H9 (cell line): ENCODE data around the gene GRIP2. TPM values are rescaled to one million over a fixed set of nuclear protein-coding genes. Genes with fewer than 3 reads are reported as not detected.

Experiments used
- DNase-seq: peaks from one replicate; pipeline ENCODE4 v3.0.0-alpha.2; 2017
- H2AFZ ChIP-seq: one replicate; pipeline ENCODE4 v1.6.1; 2013; ENCODE audit warnings: mild to moderate bottlenecking, low read length, control low read depth, moderate library complexity
- H2AK5ac ChIP-seq: 2 replicates; pipeline ENCODE4 v1.6.1; 2013; ENCODE audit warnings: low read length, control low read depth, mixed read lengths; ENCODE audit not compliant: insufficient read length
- H2BK120ac ChIP-seq: one replicate; pipeline ENCODE4 v1.6.1; 2013; ENCODE audit warnings: low read depth, mild to moderate bottlenecking, low read length, control low read depth, inconsistent platforms; ENCODE audit not compliant: poor library complexity, severe bottlenecking
- H2BK12ac ChIP-seq: 2 replicates; pipeline ENCODE4 v1.6.1; 2013; ENCODE audit warnings: low read length, control low read depth, mixed read lengths, low read depth; ENCODE audit not compliant: insufficient read length
- H2BK15ac ChIP-seq: 2 replicates; pipeline ENCODE4 v1.6.1; 2013; ENCODE audit warnings: low read depth, low read length, control low read depth
- H2BK20ac ChIP-seq: one replicate; pipeline ENCODE4 v1.6.1; 2013; ENCODE audit warnings: low read depth, mild to moderate bottlenecking, low read length, control low read depth, inconsistent platforms; ENCODE audit not compliant: poor library complexity, severe bottlenecking
- H2BK5ac ChIP-seq: 2 replicates; pipeline ENCODE4 v1.6.1; 2013; ENCODE audit warnings: low read length, control low read depth, mixed read lengths; ENCODE audit not compliant: insufficient read length
- H3K14ac ChIP-seq: 2 replicates; pipeline ENCODE4 v1.6.1; 2013; ENCODE audit warnings: low read length, control low read depth; ENCODE audit not compliant: insufficient read depth
- H3K18ac ChIP-seq: 2 replicates; pipeline ENCODE4 v1.6.1; 2013; ENCODE audit warnings: low read depth, mild to moderate bottlenecking, mixed read lengths, low read length, control low read depth; ENCODE audit not compliant: insufficient read length
- H3K23ac ChIP-seq: 2 replicates; pipeline ENCODE4 v1.6.1; 2013; ENCODE audit warnings: low read length, control low read depth, mixed read lengths, low read depth; ENCODE audit not compliant: insufficient read length
- H3K23me2 ChIP-seq: 2 replicates; pipeline ENCODE4 v1.6.1; 2013; ENCODE audit warnings: low read depth, mild to moderate bottlenecking, mixed read lengths, low read length, control low read depth; ENCODE audit not compliant: insufficient read length, poor library complexity, severe bottlenecking
- H3K27ac ChIP-seq: 2 replicates; pipeline ENCODE4 v1.5.1; 2013; ENCODE audit warnings: low read length, control low read depth, mixed read lengths, low read depth; ENCODE audit not compliant: insufficient read length
- H3K27me3 ChIP-seq: 2 replicates; pipeline ENCODE4 v1.6.1; 2013; ENCODE audit warnings: low read length, control low read depth, inconsistent platforms; ENCODE audit not compliant: insufficient read depth
- H3K4ac ChIP-seq: 2 replicates; pipeline ENCODE4 v1.6.1; 2013; ENCODE audit warnings: low read depth, mild to moderate bottlenecking, control low read depth, inconsistent platforms, low read length, moderate library complexity
- H3K4me1 ChIP-seq: 2 replicates; pipeline ENCODE4 v1.6.1; 2013; ENCODE audit warnings: low read length, control low read depth, inconsistent platforms; ENCODE audit not compliant: insufficient read depth
- H3K4me2 ChIP-seq: 2 replicates; pipeline ENCODE4 v1.6.1; 2013; ENCODE audit warnings: low read length, control low read depth, mixed read lengths; ENCODE audit not compliant: insufficient read length, insufficient read depth
- H3K56ac ChIP-seq: 2 replicates; pipeline ENCODE4 v1.6.1; 2013; ENCODE audit warnings: low read depth, mild to moderate bottlenecking, mixed read lengths, low read length, control low read depth; ENCODE audit not compliant: insufficient read length
- H3K79me1 ChIP-seq: 2 replicates; pipeline ENCODE4 v1.6.1; 2013; ENCODE audit warnings: low read depth, mild to moderate bottlenecking, moderate library complexity, low read length, control low read depth, inconsistent platforms; ENCODE audit not compliant: insufficient read depth, poor library complexity, severe bottlenecking
- H3K79me2 ChIP-seq: 2 replicates; pipeline ENCODE4 v1.6.1; 2013; ENCODE audit warnings: low read length, control low read depth, inconsistent platforms; ENCODE audit not compliant: insufficient read depth
- H3K9ac ChIP-seq: 2 replicates; pipeline ENCODE4 v1.6.1; 2013; ENCODE audit warnings: low read length, control low read depth, mixed read lengths; ENCODE audit not compliant: insufficient read length; ENCODE audit errors: extremely low read depth
- H3K9me3 ChIP-seq: one replicate; pipeline ENCODE4 v1.6.1; 2013; ENCODE audit warnings: low read depth, low read length, inconsistent platforms; ENCODE audit not compliant: control insufficient read depth
- H3T11ph ChIP-seq: one replicate; pipeline ENCODE4 v1.6.1; 2013; ENCODE audit warnings: mild to moderate bottlenecking, low read length, control low read depth, inconsistent platforms
- H4K20me1 ChIP-seq: one replicate; pipeline ENCODE4 v1.6.1; 2013; ENCODE audit not compliant: control insufficient read depth, insufficient read length, insufficient read depth
- H4K5ac ChIP-seq: 2 replicates; pipeline ENCODE4 v1.6.1; 2013; ENCODE audit warnings: low read depth, mild to moderate bottlenecking, mixed read lengths, low read length, control low read depth; ENCODE audit not compliant: insufficient read length
- H4K8ac ChIP-seq: replicated peaks from 2 replicates; pipeline ENCODE4 v1.6.1; 2013; ENCODE audit warnings: low read length, control low read depth, mixed read lengths, low read depth; ENCODE audit not compliant: insufficient read length
- H4K91ac ChIP-seq: 2 replicates; pipeline ENCODE4 v1.6.1; 2013; ENCODE audit warnings: low read depth, mild to moderate bottlenecking, moderate library complexity, mixed read lengths, low read length, control low read depth; ENCODE audit not compliant: insufficient read length
- H3K27ac Mint-ChIP-seq, 3 experiments: 2 replicates in 2 of 3; 3 replicates in 1 of 3; pipeline ENCODE4 v1.8.0; 2020 to 2021; ENCODE audit warnings: mixed read lengths in 3 of 3, mild to moderate bottlenecking in 1 of 3, moderate library complexity in 1 of 3
- H3K27me3 Mint-ChIP-seq: 2 replicates; pipeline ENCODE4 v1.8.0; 2021; ENCODE audit warnings: low read depth, mild to moderate bottlenecking, moderate library complexity, mixed read lengths
- H3K36me3 Mint-ChIP-seq, 3 experiments: 2 replicates in 2 of 3; 3 replicates in 1 of 3; pipeline ENCODE4 v1.8.0; 2020 to 2021; ENCODE audit warnings: low read depth in 3 of 3, mixed read lengths in 3 of 3; ENCODE audit not compliant: insufficient read depth in 1 of 3
- H3K4me1 Mint-ChIP-seq, 2 experiments: 2 replicates each; pipeline ENCODE4 v1.8.0; 2020; ENCODE audit warnings: mixed read lengths in 2 of 2
- H3K4me3 Mint-ChIP-seq, 2 experiments: 2 replicates in 1 of 2; 3 replicates in 1 of 2; pipeline ENCODE4 v1.8.0; 2020 to 2021; ENCODE audit warnings: mild to moderate bottlenecking in 2 of 2, mixed read lengths in 2 of 2, moderate library complexity in 1 of 2
- H3K9me3 Mint-ChIP-seq, 2 experiments: 2 replicates in 1 of 2; 3 replicates in 1 of 2; pipeline ENCODE4 v1.8.0; 2020; ENCODE audit warnings: mild to moderate bottlenecking in 2 of 2, mixed read lengths in 2 of 2, moderate library complexity in 1 of 2
- CTCF ChIP-seq: fragments of 200-600 bp; sonication (generic); conservative IDR thresholded peaks from 3 replicates; pipeline ENCODE4 v1.8.0; 2021; ENCODE audit warnings: antibody characterized with exemption, mild to moderate bottlenecking
- WGBS: extraction: QIAGEN DNeasy Blood & Tissue Kit; methylation state at CpG from one replicate; pipeline ENCODE4 v1.1.7; 2013; ENCODE audit warnings: missing lambda C conversion rate, low lambda C conversion rate, mixed read lengths; ENCODE audit not compliant: insufficient read length; ENCODE audit errors: extremely low coverage; 5-methylcytosine and 5-hydroxymethylcytosine counted together
- total RNA-seq: library from RNA; stranded (reverse); gene quantifications from 2 replicates; pipeline ENCODE4 v1.2.1, GENCODE V29; 2021

GRIP2 gene
- total RNA-seq, 1 experiment from 2014 or later = 3.1 TPM

GRCh38 chr3:14587740-14588360 is 47.7 kb upstream of the GRIP2 start:
- H3K4me3 Mint-ChIP-seq = no peak overlapping the region
- no peak overlapping the region for H2BK12ac ChIP-seq
- H3K4ac ChIP-seq = no peak overlapping the region
- H2AFZ ChIP-seq = no peak overlapping the region
- H3K9me3 Mint-ChIP-seq = no peaks in the 10 kb centered on the region
- no peak overlapping the region for H3K56ac ChIP-seq
- no peak overlapping the region for H4K5ac ChIP-seq
- H4K20me1 ChIP-seq = no peaks in the 10 kb centered on the region
- no peak overlapping the region for H3K9ac ChIP-seq
- no peak overlapping the region for H3K23ac ChIP-seq
- no peak overlapping the region for H2BK120ac ChIP-seq
- peaks cover 8% of the 10 kb centered on the region for H3K27me3 Mint-ChIP-seq
- H2BK20ac ChIP-seq = no peak overlapping the region
- H3K4me2 ChIP-seq = no peak overlapping the region
- H3K36me3 Mint-ChIP-seq = no peaks in the 10 kb centered on the region
- peak overlapping the region in 1 of 3 experiments; percentile 18; a peak in 1 of 7 replicates for H3K27ac Mint-ChIP-seq
- no peak overlapping the region for H3K14ac ChIP-seq
- no peak overlapping the region for H3K18ac ChIP-seq
- H3K4me1 ChIP-seq = no peaks in the 10 kb centered on the region
- H4K91ac ChIP-seq = no peak overlapping the region
- no peak overlapping the region for H3K27ac ChIP-seq
- H3K4me1 Mint-ChIP-seq = peaks cover 10 to 14% of the 10 kb centered on the region in 2 experiments
- no peak for TF ChIP-seq CTCF
- no peak overlapping the region for H2BK5ac ChIP-seq
- no peak for DNase-seq
- no CpG with 5 or more reads among the region's 4 CpGs for WGBS
- H3K9me3 ChIP-seq = no peaks in the 10 kb centered on the region
- H3T11ph ChIP-seq = no peak overlapping the region
- no peaks in the 10 kb centered on the region for H3K23me2 ChIP-seq
- H2AK5ac ChIP-seq = no peak overlapping the region
- H3K79me2 ChIP-seq = 0 out of 2 replicates have a peak, but pooled peaks cover 2% of the 10 kb centered on the region
- no peaks in the 10 kb centered on the region for H3K79me1 ChIP-seq
- no peak overlapping the region for H4K8ac ChIP-seq
- no peaks in the 10 kb centered on the region for H3K27me3 ChIP-seq
- no peak overlapping the region for H2BK15ac ChIP-seq
